C4-2B (cell line): ENCODE data around the gene PGBD5.

ENCODE experiments used
- CTCF ChIP-seq: fragments of 450-650 bp; conservative IDR thresholded peaks from 2 replicates; pipeline ENCODE4 v1.5.1; 2017; ENCODE audit warnings: mild to moderate bottlenecking
- ZFX ChIP-seq: fragments of 450-650 bp; IDR thresholded peaks from 2 replicates; pipeline ENCODE4 v1.6.1; 2017

DNA sequence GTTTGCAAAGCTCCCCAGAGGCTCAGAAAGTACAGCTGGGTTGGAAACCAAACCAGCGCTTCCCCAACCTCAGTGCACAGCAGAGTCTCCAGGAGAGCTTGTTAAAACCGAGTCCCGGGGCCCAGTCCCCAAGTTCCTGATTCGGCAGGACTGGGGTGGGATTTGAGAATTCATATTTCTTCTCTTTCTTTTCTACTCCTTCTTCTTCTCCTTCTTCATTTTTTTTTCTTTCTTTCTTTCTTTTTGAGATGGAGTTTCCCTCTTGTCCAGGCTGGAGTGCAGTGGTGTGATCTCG, 136.8 kb downstream of the PGBD5 start:
- TF ChIP-seq CTCF (no peak), ZFX (no peak)
